Neural cell (in vitro differentiated cells): ENCODE measurements around the gene DCAF8L1. TPM values are rescaled to one million over a fixed set of nuclear protein-coding genes. Genes with fewer than 3 reads are reported as not detected.

ENCODE experiments used
- H2AFZ ChIP-seq: fragments of 200-600, 300-800 bp; sonication (generic), shearing (Covaris generic); 2 replicates; pipeline ENCODE4 v1.6.0; 2014; ENCODE audit warnings: low read depth, mild to moderate bottlenecking, antibody characterized with exemption, low read length, moderate library complexity
- H3F3A ChIP-seq: fragments of 200-600 bp; shearing (Covaris generic); 2 replicates; pipeline ENCODE4 v1.6.1; 2016; ENCODE audit warnings: mild to moderate bottlenecking, moderate library complexity, mixed read lengths, antibody characterized with exemption, low read length; ENCODE audit not compliant: insufficient read depth, poor library complexity, severe bottlenecking
- H3K27ac ChIP-seq: fragments of 200-600, 300-800 bp; sonication (generic), shearing (Covaris generic); 2 replicates; pipeline ENCODE4 v1.5.1; 2014; ENCODE audit warnings: mild to moderate bottlenecking, low read length, moderate library complexity
- H3K27me3 ChIP-seq: fragments of 300-800, 200-600 bp; sonication (generic), shearing (Covaris generic); 2 replicates; pipeline ENCODE4 v1.6.0; 2014; ENCODE audit warnings: mild to moderate bottlenecking, low read depth, low read length, moderate library complexity; ENCODE audit not compliant: insufficient read depth
- H3K36me3 ChIP-seq: fragments of 300-800, 200-600 bp; sonication (generic), shearing (Covaris generic); 2 replicates; pipeline ENCODE4 v1.5.1; 2014; ENCODE audit warnings: mild to moderate bottlenecking, antibody characterized with exemption, low read length, moderate library complexity; ENCODE audit not compliant: insufficient read depth
- H3K4me2 ChIP-seq: fragments of 300-800, 200-600 bp; sonication (generic), shearing (Covaris generic); 2 replicates; pipeline ENCODE4 v1.6.0; 2014; ENCODE audit warnings: mild to moderate bottlenecking, low read length
- H3K4me3 ChIP-seq: fragments of 300-800, 200-600 bp; sonication (generic), shearing (Covaris generic); 2 replicates; pipeline ENCODE4 v1.5.1; 2014; ENCODE audit warnings: mild to moderate bottlenecking, low read length, moderate library complexity
- H3K79me2 ChIP-seq: fragments of 200-600 bp; shearing (Covaris generic); replicated peaks from 2 replicates; pipeline ENCODE4 v1.6.0; 2014; ENCODE audit warnings: mild to moderate bottlenecking, low read length, moderate library complexity; ENCODE audit not compliant: insufficient read depth
- H3K9ac ChIP-seq: fragments of 300-800, 200-600 bp; sonication (generic), shearing (Covaris generic); 2 replicates; pipeline ENCODE4 v1.6.1; 2016; ENCODE audit warnings: mild to moderate bottlenecking, low read length, mixed read lengths
- H3K9me2 ChIP-seq: fragments of 200-600 bp; shearing (Covaris generic); 2 replicates; pipeline ENCODE4 v1.6.1; 2016; ENCODE audit warnings: mild to moderate bottlenecking, low read length, mixed read lengths; ENCODE audit not compliant: insufficient read depth
- H3K9me3 ChIP-seq: fragments of 200-600, 300-800 bp; sonication (generic), shearing (Covaris generic); 2 replicates; pipeline ENCODE4 v1.6.1; 2016; ENCODE audit warnings: mild to moderate bottlenecking, mixed run types, low read length, moderate library complexity, mixed read lengths
- H4K20me1 ChIP-seq: fragments of 200-600 bp; shearing (Covaris generic); 2 replicates; pipeline ENCODE4 v1.6.1; 2016; ENCODE audit warnings: mild to moderate bottlenecking, mixed run types; ENCODE audit not compliant: insufficient read depth
- CTCF ChIP-seq: fragments of 450-650 bp; IDR thresholded peaks from 2 replicates; pipeline ENCODE4 v1.5.1; 2014; ENCODE audit warnings: antibody characterized with exemption, mild to moderate bottlenecking, moderate library complexity; ENCODE audit not compliant: poor library complexity, severe bottlenecking
- EP300 ChIP-seq: fragments of 450-650 bp; conservative IDR thresholded peaks from 2 replicates; pipeline ENCODE4 v1.6.1; 2014; ENCODE audit warnings: antibody characterized with exemption, mild to moderate bottlenecking, moderate library complexity; ENCODE audit not compliant: poor library complexity, severe bottlenecking
- EZH2 ChIP-seq: fragments of 200-600, 300-800 bp; shearing (Covaris generic), sonication (generic); IDR thresholded peaks from 2 replicates; pipeline ENCODE4 v1.6.1; 2014; ENCODE audit warnings: antibody characterized with exemption, low read length, borderline replicate concordance, mild to moderate bottlenecking; ENCODE audit not compliant: insufficient read depth, poor library complexity, severe bottlenecking
- MXI1 ChIP-seq: fragments of 450-650 bp; conservative IDR thresholded peaks from 2 replicates; pipeline ENCODE4 v1.6.1; 2014; ENCODE audit warnings: antibody characterized with exemption, mild to moderate bottlenecking; ENCODE audit not compliant: poor library complexity, severe bottlenecking
- POLR2AphosphoS5 ChIP-seq: IDR thresholded peaks from 2 replicates; pipeline ENCODE4 v1.6.1; 2012
- RAD21 ChIP-seq: fragments of 450-650 bp; conservative IDR thresholded peaks from 2 replicates; pipeline ENCODE4 v1.6.1; 2014; ENCODE audit warnings: antibody characterized with exemption, mild to moderate bottlenecking, moderate library complexity
- REST ChIP-seq: IDR thresholded peaks from 2 replicates; pipeline ENCODE4 v1.6.1; 2012; ENCODE audit warnings: borderline replicate concordance
- SMC3 ChIP-seq: fragments of 450-650 bp; conservative IDR thresholded peaks from 2 replicates; pipeline ENCODE4 v1.6.1; 2014; ENCODE audit warnings: antibody characterized with exemption, mild to moderate bottlenecking, moderate library complexity; ENCODE audit not compliant: poor library complexity
- TAF1 ChIP-seq: IDR thresholded peaks from 2 replicates; pipeline ENCODE4 v1.6.1; 2012; ENCODE audit warnings: low read depth
- polyA plus RNA-seq: library from polyadenylated mRNA; depleted of rRNA; stranded (reverse); fragments of >200 nt; gene quantifications from 2 replicates; pipeline ENCODE4 v1.2.3, GENCODE V29; 2014

DCAF8L1 gene
- polyA plus RNA-seq, 1 donor from 2014 or later: not detected

- H3K4me3 ChIP-seq: no peak overlapping the region
- H3K4me2 ChIP-seq: no peak overlapping the region
- H3K79me2 ChIP-seq: no peaks in the 10 kb centered on the region
- no peaks in the 10 kb centered on the region for H4K20me1 ChIP-seq
- H3K27ac ChIP-seq: no peak overlapping the region
- H3K27me3 ChIP-seq: no peaks in the 10 kb centered on the region
- H3F3A ChIP-seq: no peaks in the 10 kb centered on the region
- TF ChIP-seq RAD21: no peak
- TF ChIP-seq CTCF: no peak
- no peaks in the 10 kb centered on the region for H3K36me3 ChIP-seq
- no peaks in the 10 kb centered on the region for H3K9me2 ChIP-seq
- no peak overlapping the region for H2AFZ ChIP-seq
- H3K9ac ChIP-seq: no peak overlapping the region
- H3K9me3 ChIP-seq: no peaks in the 10 kb centered on the region
These were observed 12.9 kb downstream of the DCAF8L1 start for GRCh38 chrX:27968352-27968751.

- Histone ChIP-seq H3K9ac (no peak overlapping the region), H2AFZ (no peak overlapping the region), H3K9me2 (no peaks in the 10 kb centered on the region), H3K4me2 (no peak overlapping the region), H4K20me1 (no peaks in the 10 kb centered on the region), H3K36me3 (no peaks in the 10 kb centered on the region), H3K27me3 (no peaks in the 10 kb centered on the region), H3F3A (no peaks in the 10 kb centered on the region), H3K79me2 (no peaks in the 10 kb centered on the region), H3K4me3 (no peak overlapping the region), H3K9me3 (no peaks in the 10 kb centered on the region), H3K27ac (no peak overlapping the region)
- TF ChIP-seq REST (no peak), EP300 (no peak), POLR2AphosphoS5 (no peak), EZH2 (no peak), RAD21 (no peak), TAF1 (no peak), CTCF (no peak), MXI1 (no peak), SMC3 (no peak)
These were observed 14.3 kb downstream of the DCAF8L1 start for GRCh38 chrX:27966955-27967354.
